HG03108 (cell line): Measurements from ENCODE around the gene MMP7.

ENCODE experiments used
- ATAC-seq: cut with Tn5 transposase; IDR thresholded peaks from one replicate; pipeline ENCODE4 v1.9.1; 2021; ENCODE audit warnings: moderate library complexity; ENCODE audit not compliant: unreplicated experiment

Gene MMP7, protein sequence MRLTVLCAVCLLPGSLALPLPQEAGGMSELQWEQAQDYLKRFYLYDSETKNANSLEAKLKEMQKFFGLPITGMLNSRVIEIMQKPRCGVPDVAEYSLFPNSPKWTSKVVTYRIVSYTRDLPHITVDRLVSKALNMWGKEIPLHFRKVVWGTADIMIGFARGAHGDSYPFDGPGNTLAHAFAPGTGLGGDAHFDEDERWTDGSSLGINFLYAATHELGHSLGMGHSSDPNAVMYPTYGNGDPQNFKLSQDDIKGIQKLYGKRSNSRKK

DNA sequence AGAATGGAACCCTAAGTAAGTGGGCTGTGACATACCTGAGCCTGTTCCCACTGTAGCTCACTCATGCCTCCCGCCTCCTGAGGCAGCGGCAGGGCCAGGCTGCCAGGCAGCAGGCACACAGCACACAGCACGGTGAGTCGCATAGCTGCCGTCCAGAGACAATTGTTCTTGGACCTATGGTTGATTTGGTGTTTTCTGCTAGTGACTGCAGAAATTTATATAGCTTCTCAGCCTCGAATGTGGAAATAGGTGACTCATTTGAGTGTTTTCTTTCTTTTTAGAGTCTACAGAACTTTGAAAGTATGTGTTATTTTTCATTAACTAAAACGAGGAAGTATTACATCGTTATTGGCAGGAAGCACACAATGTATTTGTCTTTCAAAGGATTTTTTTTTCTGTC lies at the start of gene MMP7:
Gene MMP7 (minus strand): TSS at position 190 of the 400 bp plus-strand sequence. CDS start 47 bp downstream, at position 143.
- ATAC-seq, result peak; percentile 44

DNA sequence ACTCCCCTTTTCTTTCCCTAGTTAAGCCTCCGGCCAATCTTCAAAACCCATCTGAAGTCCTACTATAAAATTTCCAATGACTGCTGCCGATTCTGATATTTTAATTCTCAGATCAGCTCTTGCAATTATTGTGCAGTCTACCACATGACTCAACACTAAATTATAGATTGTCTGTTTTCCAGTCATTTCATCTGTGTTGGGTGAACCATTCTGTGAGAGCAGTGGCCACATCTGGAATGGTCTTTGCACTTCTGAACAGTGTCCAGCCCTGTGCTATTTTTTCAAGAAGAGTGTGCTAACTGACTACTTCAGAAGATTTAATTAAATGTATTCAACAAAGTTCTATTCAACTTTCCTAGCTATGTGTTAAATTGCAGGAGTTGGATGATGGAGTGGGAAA lies 47.2 kb upstream of the MMP7 start:
- no peak for ATAC-seq

DNA sequence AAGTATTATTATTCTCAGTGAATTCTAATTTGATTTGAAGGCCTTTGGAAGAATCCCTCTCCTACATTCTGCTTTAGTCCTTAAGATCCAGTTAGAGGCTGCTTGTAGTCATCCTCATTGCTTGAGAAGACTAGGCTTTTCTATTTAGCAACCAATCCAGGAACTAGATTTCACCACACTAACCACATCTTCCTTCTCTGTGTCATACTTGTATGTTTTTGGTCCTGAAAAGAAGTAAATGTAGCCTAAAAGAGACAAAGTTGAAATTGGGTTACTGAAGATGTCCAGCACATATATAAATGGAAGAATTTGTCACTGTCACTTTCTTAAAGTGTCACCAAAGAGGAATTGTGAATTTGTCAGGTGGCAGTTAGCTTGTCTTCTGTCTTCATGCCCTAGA lies 46.6 kb upstream of the MMP7 start:
- ATAC-seq, result peak; percentile 51

DNA sequence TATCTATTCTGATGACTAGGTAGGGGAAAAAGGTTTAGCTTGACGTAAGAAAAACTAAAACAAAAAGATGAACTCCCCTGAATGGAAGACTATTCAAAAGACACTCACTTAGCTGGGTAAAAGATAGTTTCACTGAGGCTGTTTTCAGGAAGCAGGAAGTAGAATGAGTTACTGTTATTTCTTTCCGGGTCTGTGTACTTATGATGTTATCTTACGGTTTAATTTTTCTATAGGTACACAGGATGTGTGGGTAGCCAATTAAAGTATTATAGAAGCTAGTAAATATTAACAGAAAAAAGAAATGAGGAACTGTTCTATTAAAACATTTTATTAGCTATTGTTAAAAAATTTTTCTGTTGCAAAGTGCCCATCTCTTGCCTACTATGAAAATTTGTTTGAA lies 45.8 kb upstream of the MMP7 start:
- ATAC-seq, result no peak

DNA sequence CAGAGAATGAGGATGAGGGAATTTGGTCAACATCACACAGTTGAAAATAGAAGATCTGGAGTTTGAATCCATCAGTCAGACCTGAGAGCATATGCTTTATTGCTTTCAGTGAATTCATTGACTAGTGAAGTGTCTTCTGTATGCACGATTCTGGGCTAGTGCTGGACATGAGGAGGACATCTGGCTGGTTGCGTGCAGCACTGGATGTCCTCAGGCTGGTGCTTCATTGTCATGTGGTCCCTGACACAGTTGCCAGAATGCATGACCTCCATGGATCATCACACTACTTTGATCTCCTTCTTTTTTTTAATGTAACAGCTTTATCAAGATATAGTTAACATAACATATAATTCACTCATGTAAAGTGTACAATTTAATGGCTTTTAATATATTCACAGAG lies 44.5 kb upstream of the MMP7 start:
- no peak for ATAC-seq

DNA sequence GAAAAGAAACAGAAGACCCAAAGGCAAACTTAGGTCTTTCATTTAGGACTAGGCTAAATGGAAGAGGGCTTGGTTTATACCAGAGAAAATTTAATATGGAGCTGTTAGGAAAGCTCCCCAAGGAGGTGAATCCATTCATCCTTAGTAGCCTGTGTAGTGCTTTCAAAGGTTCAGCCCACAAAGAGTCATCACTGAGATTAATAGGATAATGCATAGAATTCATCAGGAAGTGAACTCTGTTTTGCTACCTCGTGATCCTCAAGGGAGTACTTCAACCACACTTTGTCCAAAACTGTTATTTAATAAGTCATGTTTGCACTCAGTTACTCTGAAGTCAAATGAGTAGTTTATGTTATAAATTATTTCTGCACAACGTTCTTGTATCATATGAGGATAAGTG lies 43.3 kb upstream of the MMP7 start:
- ATAC-seq, result no peak

DNA sequence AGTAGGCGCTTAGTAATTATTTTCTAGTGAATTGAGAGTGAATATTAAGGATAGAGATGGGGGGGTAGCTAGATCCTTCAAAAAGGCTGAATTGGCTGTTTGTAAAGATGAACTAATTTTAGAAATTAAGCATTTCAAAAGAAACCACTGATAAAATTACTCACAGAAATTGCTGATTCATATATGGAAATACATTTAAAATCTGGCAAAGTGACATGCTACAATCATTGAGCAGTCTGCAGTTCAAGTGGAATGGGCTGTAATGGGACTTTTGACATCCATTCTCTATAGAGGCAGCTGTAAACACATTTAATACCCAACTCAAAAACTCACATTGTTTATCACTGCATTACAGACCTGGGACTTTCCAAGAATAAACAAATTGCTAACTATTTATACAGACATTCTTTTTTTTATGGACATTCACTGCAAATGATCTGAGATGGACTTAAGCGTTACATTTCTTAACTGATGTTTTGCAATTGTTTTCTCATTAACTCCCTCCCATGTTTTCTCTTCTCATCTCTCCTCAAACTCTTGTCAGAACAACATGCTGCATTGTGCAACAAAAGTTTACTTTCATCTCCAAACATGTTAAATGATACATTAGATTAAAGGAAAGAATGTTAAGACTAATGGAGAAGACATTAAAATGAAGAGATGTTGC lies 42.1 kb upstream of the MMP7 start:
- no peak for ATAC-seq

DNA sequence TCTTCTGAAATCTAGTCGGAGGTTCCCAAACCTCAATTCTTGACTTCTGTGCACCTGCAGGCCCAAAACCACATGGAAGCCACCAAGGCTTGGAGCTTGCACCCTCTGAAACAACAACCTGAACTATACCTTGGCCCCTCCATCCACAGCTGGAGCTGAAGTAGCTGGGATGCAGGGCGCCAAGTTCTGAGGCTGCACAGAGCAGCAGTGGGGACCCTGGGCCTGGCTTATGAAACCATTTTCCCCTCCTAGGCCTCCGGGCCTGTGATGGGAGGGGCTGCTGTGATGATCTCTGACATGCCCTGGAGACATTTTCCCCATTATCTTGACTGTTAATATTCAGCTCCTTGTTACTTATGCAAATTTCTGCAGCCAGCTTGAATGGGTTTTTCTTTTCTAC lies 38.3 kb upstream of the MMP7 start:
- ATAC-seq, result no peak

DNA sequence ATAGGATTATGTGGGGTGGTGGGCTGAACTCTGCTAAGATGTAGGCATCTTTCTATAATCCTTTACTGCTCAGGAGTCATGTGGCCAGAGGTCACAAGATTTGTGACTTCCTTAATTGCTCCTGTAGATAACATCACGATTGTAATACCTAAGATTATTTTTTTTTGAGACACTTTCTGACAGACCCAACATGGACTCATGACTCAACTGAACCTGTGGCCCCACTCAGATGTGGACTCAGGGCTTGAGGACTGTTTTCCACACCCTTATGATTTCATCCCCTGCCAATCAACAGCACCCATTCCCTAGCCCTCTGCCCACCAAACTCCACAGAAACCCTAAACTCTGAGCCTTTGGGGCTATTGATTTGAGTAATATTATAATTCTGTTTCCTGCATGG lies 35.6 kb upstream of the MMP7 start:
- ATAC-seq, result no peak

DNA sequence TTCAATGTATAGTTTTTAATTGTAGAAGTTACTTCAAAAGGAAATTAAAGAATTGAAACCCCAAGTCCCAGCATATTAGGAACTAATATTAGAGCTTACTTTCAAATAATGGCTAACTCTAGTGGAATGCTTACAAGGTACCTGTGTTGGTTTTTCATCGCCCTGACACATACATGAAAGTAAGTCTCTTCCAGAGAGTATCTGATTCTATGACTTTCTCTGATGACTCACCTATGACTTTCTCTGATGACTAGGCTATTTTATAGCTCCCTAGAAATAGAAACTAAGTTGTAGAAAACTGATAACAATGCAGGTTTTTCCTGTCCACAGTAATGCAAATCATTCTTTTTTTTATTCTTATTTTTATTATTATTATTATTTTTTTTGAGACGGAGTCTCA lies 33.6 kb upstream of the MMP7 start:
- ATAC-seq, result peak; percentile 58

DNA sequence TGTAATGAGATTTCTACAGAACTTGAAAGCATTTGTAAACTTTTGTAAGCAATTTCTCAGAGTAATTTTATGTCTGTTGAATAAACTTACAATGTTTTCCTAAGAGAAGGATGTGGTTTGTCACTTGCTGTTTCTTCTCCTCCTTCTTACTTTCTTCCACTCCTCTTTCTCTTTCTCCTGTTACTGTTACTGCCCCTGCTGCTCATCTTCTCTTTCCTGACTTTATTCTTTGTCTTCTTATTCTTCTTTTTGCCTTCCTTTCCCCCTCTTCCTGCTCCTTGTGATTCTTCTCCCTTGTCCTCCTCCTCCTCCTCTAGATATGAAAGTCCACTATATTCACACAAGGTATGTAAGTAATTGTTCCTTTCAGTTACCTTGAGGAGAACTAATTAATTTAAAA lies 31.1 kb upstream of the MMP7 start:
- ATAC-seq, result no peak

DNA sequence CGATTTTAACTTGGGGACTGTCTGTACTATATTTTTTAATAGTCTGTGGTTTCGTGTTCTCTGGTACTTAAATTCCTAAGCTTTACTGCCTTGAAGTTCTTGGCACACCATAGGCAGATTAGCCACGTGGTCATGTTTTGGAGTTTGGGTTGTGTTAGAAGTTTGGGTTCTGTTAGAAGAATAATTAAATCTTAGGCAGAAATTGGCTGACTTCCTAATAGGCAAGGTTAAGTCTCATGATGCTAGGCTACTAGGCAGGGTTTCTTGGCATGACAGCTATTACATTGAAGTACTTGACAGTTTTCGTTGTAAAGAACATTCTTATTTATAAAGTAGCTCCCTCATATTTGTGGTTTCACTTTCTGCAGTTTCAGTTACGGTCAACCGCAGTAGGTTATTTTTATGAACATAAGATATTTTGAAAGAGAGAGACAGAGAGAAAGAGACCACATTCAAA lies 30.0 kb upstream of the MMP7 start:
- peak; percentile 65 for ATAC-seq

DNA sequence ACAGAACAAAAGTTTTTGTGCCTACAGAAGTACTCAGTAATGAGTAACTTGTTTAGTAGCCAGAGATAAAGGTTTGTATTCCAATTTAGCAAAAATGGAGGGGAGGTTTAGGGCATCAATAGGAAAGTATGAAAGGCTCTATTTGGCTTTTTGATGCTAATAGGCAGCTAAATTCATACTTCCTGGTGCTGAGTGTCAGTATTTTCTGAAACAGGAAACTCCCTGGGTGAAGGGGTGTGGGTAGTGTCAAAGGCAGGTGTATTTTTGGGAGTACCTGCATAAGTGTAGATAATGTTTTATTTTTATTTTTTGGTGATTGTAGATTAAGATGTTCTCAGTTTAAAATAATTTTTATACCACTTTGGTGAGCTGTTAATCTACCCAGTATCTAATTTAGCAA lies 29.3 kb upstream of the MMP7 start:
- peak; percentile 46 for ATAC-seq

DNA sequence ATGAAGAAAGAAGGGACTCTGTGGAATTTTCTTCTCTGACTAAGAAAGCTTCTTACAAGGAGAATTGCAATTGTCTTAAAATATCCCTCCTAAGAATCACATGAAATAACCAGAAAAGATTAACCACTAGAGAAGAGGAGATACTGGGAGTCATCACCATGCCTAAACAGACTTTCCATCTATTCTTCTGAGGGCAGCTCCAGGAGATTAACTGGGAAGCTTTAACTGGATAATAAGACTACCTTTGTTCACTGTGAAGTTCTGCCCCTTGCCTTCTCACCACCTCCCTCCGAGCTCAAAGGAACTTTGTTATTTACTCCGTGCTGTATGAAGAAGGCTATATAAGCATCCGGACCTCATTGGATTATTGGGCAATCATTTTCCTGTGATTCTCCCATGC lies 24.5 kb upstream of the MMP7 start:
- ATAC-seq, result no peak

DNA sequence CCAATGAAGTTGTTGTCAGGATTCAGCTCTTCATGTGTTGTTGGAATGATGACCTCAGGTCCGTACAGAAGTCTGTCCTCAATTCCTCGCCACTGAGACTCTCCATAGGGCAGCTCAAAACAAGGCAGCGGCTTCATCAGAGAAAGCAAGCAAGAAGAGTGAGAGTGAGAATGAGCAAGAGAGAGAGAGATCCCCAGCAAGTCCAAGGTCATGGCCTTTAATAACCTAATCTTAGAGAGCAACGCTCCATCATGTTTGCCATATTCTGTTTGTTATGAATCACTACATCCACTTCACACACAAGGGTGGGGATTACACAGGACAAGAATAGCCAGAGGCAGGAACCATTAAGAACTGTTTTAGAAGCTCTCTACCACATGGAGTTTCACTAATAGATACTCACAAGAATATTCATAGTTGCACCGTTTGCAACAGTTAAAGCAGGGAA lies 23.3 kb upstream of the MMP7 start:
- peak; percentile 70 for ATAC-seq

DNA sequence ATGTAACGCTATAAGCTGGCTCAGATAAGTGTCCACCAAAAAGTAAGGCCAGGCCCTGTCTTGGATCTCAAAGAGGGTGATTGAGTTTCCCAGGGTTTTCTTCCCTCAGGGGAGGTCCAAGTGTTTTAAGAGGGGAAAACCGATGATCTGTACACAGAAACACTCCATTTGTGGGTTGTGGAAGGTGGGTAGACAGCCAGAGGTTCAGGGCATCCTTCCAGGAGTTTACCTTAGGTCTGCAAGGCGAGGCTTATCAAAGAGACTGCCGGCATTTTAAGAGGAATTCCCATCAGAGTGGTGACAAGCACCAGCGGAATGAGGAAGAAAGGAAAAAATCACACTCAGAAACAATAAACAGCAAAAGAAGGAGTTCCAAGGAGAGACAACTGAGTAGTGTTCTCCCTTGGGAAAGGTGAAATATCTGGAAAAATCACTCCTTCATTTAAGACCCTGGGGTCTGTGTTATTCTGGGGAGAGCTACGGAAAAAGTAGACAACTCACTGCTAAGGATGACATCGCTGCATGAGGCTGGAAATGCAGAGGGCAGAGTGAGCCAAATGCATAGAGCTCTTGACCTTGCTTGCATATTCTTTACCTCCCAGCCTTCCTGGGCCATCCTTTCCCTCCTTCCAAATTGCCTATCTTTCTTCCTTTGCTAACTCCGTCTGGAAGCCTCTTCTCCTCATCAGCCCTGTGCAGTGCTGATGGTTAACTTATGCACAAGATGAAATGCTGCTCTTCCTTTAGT lies 22.1 kb upstream of the MMP7 start:
- ATAC-seq, result no peak

DNA sequence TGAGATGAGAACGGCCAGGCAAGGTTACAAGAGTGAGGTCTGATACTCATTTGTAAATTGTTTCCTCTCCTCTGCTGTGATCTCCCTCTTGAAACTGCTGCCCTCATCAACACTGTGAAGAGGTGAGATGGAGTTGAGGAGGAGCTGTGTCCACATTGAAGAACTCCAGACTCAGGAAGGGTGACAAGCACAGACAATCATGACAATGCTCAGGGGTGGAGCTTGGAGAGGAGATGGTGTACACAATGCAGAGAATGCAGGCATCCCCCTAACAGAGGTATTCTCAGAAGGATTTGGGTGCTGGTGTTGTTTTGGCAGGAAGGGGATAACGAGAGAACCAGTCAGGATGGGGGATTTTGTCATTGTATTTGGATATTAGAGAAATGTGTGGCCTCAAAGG lies 21.5 kb upstream of the MMP7 start:
- no peak for ATAC-seq

DNA sequence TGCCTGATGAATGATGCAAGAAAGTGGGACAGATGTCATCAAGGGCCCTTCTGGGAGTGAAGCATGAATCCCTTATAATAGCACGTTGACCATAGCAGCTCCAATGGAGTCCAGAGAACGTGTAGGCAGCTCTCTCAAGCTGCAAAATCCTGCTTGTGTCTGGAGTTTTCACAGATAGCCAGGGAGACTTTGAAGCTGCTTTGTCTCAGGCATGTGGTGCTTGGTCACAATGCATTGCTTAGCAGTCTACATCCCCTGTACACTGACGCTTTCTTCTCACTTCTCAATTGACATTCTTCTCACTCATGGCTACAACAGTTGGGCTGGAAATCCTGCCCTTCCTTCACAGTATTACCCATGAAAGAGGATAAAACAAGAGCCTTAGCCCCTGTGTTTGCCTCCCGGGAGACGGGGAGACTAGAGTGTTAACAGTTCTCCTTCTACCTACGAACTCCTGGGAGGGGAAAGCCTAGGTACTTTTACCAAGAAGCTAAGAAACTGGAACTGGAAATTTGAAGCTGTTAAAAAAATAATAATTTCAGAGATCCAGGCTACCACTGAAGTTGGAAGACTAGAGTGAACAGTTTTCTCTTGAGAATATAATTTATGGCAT lies 20.7 kb upstream of the MMP7 start:
- ATAC-seq, result no peak

DNA sequence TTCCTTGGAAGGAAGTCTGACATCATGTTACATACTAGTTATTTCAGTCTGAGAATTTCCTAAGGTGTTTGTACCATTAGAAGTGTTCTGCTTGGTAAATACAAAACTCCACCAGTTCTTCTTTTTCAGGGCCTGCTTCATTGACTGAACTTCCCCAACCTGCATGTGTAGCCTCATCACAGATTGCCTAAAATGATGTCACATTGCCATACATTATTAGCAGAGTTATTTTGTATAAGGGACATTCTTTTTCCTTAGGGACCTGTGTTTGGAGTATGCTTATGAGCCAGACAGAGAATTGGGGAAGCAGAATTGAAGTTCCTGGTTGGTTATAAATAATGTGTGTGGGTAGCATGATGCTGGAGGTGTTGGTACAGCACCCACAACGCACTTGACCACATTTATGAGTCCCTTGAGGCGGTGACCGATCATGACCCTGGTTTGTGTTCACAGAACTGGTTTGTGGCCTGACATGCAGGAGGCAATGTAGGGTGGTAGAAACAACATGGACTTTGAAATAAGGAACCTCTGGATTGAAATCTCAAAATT lies 16.4 kb upstream of the MMP7 start:
- ATAC-seq, result peak; percentile 68

DNA sequence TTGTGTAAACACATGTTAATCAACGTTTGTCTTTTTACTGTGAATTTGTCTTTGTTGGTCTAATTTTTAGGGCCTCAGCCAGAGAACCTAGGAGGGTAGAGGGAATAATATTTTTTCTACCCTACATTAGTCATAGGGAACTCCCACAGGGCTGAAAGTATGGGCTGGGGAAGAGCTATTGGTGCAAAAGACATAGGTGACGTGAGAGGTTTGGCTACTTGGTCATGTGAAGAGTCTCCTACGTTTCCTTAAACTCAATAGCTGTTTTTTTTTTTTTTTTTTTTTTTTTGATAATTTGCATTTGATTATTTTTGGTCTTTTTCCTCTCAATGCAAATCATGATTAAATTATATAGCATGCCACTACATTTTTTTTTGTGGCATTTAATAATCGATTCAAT lies 15.9 kb upstream of the MMP7 start:
- ATAC-seq, result peak; percentile 43

DNA sequence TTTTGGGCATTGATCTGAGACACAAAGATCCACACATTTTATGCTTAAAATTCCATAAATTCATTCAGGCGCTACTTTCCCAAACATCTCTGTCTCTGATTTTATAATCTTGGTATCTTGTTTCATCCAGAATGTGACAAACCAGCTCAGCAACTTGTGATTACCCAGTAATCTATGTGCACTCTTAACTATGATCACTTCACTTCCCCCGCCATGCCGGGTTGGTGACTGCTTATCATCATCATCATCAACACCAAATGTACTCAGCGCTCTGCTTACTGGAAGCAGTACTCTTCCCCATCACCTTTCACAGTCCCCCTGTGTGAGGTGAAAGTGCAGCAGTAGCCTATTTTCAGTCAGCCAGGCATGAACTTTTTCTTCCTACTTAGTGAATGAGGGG lies 15.2 kb upstream of the MMP7 start:
- no peak for ATAC-seq
